Urinary bladder (tissue), 4 donors: ENCODE results near the gene OSGEP. TPM values are rescaled to one million over a fixed set of nuclear protein-coding genes. Genes with fewer than 3 reads are reported as not detected.
A peak's percentile ranks its signal among the peaks of the same experiment; 100 is the strongest.
"Not testable (repeated sequence)": the region's sequence is repeated elsewhere in the genome, so short reads cannot be mapped to it uniquely, and the experiment has no call there.

Experiments used
- DNase-seq: peaks from one replicate; pipeline ENCODE4 v3.0.0-alpha.2; 2015; ENCODE audit errors: extremely low spot score
- H3K27ac ChIP-seq: one replicate; pipeline ENCODE4 v1.5.1; 2013; ENCODE audit warnings: low read depth, mild to moderate bottlenecking, moderate library complexity
- H3K36me3 ChIP-seq: one replicate; pipeline ENCODE4 v1.6.1; 2013; ENCODE audit warnings: mild to moderate bottlenecking, moderate library complexity; ENCODE audit not compliant: insufficient read depth
- H3K4me1 ChIP-seq: one replicate; pipeline ENCODE4 v1.6.1; 2013; ENCODE audit warnings: mild to moderate bottlenecking, moderate library complexity; ENCODE audit not compliant: insufficient read depth
- H3K4me3 ChIP-seq: one replicate; pipeline ENCODE4 v1.5.1; 2013; ENCODE audit warnings: low read depth, low read length
- WGBS: extraction: QIAGEN DNeasy Blood & Tissue Kit; methylation state at CpG from one replicate; pipeline ENCODE4 v1.1.7; 2013; 5-methylcytosine and 5-hydroxymethylcytosine counted together
- polyA plus RNA-seq: library from polyadenylated mRNA; stranded (reverse); fragments of 200-250 nt; gene quantifications from one replicate; pipeline ENCODE4 v1.2.3, GENCODE V29; 2013
- total RNA-seq: library from RNA; depleted of rRNA; stranded (reverse); fragments of >200 nt; gene quantifications from one replicate; pipeline ENCODE4 v1.2.3, GENCODE V29; 2014
- donor health status: healthy with polysubstance abuse.
- donor health status: healthy.

Gene OSGEP
- total and polyA plus RNA-seq, 2 donors, result 28.4 to 41.1 TPM

DNA sequence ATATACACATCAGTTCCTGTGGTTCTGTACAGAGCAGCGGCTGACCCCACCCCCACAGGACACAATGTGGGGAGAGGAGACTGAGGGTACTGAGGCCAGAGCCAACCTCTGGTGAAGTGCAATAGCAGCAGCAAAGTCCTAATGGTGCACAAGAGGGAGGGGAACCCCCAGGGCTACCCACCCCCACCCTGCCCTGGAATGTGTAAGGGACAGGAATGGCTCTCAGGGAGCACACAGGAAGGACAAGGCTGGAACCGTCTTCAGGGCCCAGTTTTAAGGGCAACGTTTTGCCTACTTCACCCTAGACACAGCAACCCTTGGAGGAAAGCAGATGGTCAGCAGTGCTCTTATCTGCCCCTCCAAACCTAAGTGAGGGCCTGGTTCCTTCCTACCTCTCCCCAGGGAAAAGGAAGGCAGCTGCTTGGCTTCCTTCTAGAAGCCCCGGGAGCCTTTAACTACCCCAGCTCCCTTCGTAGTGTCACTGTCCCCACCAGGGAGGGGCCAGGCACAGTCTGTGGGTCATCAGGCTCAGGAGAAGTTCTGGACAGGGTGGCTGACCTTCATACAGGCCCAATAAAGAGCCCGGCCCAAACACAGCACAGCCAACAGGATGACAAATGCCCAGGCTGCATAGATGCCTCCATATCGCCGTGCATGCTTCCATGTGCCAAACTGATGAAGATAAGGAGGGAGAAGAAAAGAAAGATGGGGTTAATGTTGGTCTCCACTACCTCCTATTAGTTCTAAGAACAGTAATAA, 3.6 kb upstream of the OSGEP start:
- Histone ChIP-seq H3K4me3 (no peak overlapping the region), H3K27ac (no peak overlapping the region), H3K36me3 (peaks cover 2% of the 10 kb centered on the region), H3K4me1 (peaks cover 2% of the 10 kb centered on the region)
- no peak for DNase-seq
- 61% methylated on average over 8 of the region's 8 CpGs for WGBS

DNA sequence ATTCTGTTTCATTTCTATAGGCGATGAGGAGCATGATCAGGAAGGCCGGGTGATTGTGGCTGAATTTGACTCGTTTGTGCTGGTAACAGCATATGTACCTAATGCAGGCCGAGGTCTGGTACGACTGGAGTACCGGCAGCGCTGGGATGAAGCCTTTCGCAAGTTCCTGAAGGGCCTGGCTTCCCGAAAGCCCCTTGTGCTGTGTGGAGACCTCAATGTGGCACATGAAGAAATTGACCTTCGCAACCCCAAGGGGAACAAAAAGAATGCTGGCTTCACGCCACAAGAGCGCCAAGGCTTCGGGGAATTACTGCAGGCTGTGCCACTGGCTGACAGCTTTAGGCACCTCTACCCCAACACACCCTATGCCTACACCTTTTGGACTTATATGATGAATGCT, 2.4 kb upstream of the OSGEP start:
- 82% methylated on average over 13 of the region's 13 CpGs for WGBS
- Histone ChIP-seq H3K27ac (no peak overlapping the region), H3K4me1 (peaks cover 2% of the 10 kb centered on the region), H3K36me3 (peaks cover 2% of the 10 kb centered on the region), H3K4me3 (no peak overlapping the region)
- no peak for DNase-seq

DNA sequence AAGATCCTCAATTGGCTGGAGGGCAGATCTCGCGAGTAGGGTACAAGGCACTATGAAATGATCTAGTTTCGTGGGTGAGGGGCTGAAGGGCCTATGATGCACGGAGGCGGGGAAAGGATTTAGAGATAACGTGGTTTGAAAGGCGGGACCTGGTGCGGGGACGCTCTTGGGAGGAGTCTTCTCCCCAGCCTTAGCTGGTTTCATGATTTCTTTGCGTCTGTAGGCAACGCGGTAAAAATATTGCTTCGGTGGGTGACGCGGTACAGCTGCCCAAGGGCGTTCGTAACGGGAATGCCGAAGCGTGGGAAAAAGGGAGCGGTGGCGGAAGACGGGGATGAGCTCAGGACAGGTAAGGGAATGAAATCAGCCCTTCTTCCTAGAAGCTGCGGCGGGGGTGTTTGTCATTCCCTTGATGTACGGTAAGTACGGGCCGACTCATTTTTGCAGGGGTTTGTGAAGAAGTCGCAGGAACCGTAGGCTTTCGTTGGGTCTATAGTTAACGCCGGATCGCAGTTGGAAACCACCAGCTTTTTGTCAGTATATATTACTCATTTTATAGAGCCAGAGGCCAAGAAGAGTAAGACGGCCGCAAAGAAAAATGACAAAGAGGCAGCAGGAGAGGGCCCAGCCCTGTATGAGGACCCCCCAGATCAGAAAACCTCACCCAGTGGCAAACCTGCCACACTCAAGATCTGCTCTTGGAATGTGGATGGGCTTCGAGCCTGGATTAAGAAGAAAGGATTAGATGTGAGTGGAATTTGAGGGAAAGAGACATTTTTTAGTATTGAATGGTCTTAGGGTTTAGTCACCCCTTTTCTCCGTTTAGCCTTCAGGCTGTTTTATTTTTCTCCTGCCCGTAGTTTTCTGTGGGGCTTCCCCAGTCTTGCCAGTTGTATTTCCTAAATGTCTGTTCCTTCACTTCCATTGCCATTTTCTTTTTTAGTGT, 1.0 kb upstream of the OSGEP start:
- peak overlapping the region; percentile 82 for H3K27ac ChIP-seq
- WGBS, result under 1% methylated on average over 39 of the region's 39 CpGs
- H3K4me3 ChIP-seq, result peak overlapping the region; percentile 67
- no peak for DNase-seq
- peaks cover 2% of the 10 kb centered on the region for H3K4me1 ChIP-seq
- peaks cover 2% of the 10 kb centered on the region for H3K36me3 ChIP-seq

DNA sequence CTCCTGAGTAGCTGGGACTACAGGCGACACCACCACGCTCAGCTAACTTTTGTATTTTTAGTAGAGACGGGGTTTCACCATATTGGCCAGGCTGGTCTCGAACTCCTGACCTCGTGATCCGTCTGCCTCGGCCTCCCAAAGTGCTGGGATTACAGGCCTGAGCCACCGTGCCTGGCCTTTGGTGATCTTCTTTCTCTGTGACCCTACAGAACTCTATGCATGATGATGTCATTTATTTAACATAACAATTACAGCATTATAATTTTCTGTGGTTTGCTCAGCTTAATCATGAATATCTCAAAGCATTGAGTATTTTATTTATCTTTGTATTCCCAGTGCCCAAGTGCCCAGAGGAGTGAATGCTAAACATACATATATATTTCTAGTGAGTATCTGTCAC, 1.8 kb downstream of the OSGEP start:
- DNase-seq, H3K36me3 ChIP-seq: not testable (repeated sequence)

DNA sequence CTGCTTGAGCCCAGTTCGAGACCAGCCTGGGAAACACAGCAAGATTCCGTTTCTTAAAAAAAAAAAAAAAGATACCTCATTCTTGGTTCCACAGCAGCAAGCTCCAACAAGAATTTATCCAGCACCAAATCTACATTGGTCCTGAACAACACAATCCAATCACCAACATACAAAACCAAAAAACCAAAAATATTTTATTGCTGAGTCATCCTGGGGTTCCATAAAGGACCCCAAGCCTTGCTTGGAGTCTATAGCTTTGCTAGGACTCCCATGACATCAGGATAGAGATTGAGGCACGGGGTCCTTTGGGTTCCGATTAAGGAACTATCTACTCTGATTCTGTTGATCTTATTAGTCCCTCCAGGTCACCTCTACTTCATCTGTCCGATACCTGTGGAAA, 7.7 kb downstream of the OSGEP start:
- 97% methylated on average over 5 of the region's 5 CpGs for WGBS
- peaks cover 9% of the 10 kb centered on the region for H3K36me3 ChIP-seq
- no peak overlapping the region for H3K4me3 ChIP-seq
- DNase-seq, result no peak
- no peak overlapping the region for H3K27ac ChIP-seq
- no peaks in the 10 kb centered on the region for H3K4me1 ChIP-seq

More for the DNA sequence above, 1.8 kb downstream of the OSGEP start:
- not testable (repeated sequence) for H3K4me1 ChIP-seq, H3K27ac ChIP-seq, H3K4me3 ChIP-seq
- 89% methylated on average over 8 of the region's 8 CpGs for WGBS

DNA sequence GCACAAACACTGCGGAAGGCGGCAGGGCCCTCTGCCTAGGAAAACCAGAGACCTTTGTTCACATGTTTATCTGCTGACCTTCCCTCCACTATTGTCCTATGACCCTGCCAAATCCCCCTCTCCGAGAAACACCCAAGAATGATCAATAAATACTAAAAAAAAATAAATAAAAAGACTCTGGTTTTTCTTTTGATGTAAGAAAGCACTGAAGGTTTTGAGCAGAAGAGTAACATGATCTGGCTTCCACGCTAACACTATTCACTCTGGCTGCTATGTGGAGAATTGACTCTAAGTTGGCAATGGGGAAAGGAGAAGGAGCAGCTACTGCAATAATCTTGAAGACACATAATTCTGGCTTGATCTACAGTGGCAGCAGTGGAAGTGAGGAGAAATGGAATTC, 11.0 kb downstream of the OSGEP start:
- not testable (repeated sequence) for H3K27ac ChIP-seq, H3K36me3 ChIP-seq, DNase-seq, H3K4me1 ChIP-seq, H3K4me3 ChIP-seq
- WGBS, result 83% methylated on average over 2 of the region's 4 CpGs

DNA sequence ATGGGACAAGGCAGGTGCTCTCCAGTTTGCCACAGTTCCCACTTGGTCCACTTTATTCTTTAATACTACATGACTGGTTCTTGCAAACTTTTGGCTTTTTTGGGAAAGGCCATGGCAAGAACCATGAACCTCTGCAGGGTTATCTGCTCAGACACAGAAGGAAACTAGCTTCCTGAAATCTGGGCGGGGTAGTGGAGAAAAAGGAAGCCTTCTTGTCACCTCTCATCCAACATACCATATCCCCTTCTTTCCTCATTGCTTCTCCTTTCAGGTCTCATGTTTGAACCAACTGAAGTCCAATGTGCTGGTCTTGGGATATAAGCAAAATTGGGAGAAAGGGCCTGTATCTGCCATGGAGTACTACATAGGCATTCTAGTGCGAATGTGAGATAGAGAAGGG, 13.2 kb downstream of the OSGEP start:
- no peaks in the 10 kb centered on the region for H3K36me3 ChIP-seq
- H3K4me3 ChIP-seq, result no peak overlapping the region
- H3K27ac ChIP-seq, result no peak overlapping the region
- no peaks in the 10 kb centered on the region for H3K4me1 ChIP-seq
- no peak for DNase-seq
- WGBS, result 92% methylated on average over 2 of the region's 2 CpGs

DNA sequence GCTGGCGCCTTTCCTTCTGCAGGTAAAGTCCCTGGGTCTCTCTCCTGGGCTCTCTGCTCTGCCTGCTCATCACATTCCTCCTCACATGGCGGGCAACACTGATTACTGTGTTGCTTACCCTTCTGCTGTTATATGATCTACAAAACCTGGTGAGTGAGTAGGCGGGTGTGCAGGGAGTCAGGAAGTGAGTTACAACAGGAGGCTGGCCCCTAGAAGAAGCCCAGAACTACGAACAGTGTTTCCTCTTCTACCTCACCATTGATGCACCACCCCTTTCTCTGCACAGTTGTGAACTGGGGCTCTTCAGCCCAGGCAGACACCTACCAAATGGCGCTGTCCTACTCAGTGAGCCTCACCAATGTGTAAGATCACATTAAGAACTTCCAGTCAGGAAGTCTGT, 13.7 kb downstream of the OSGEP start:
- Histone ChIP-seq H3K27ac (no peak overlapping the region), H3K36me3 (no peaks in the 10 kb centered on the region), H3K4me1 (no peaks in the 10 kb centered on the region), H3K4me3 (no peak overlapping the region)
- no peak for DNase-seq
- WGBS, result 78% methylated on average over 5 of the region's 5 CpGs

DNA sequence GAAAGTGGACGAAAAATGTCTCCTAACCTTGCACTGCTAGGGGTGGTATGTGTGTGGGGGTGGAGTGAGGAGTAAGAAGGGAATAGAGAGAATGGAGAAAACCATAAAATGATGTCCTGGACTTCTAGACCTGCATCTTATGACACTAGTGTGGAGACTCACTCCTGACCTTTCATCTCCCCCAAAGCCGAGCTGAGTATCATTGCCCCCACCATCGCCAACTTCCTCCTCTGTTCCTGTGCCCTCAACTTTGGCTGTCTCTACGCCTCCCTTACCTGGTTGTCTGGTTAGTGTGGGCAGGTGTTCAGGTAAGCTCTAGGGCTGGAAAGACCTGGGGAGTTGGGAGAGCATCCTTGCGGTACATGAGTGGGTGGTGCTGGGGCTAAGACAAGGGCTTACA, 14.1 kb downstream of the OSGEP start:
- WGBS, result 86% methylated on average over 5 of the region's 5 CpGs
- H3K4me3 ChIP-seq, result no peak overlapping the region
- H3K36me3 ChIP-seq, result no peaks in the 10 kb centered on the region
- no peak overlapping the region for H3K27ac ChIP-seq
- no peaks in the 10 kb centered on the region for H3K4me1 ChIP-seq
- DNase-seq, result no peak

DNA sequence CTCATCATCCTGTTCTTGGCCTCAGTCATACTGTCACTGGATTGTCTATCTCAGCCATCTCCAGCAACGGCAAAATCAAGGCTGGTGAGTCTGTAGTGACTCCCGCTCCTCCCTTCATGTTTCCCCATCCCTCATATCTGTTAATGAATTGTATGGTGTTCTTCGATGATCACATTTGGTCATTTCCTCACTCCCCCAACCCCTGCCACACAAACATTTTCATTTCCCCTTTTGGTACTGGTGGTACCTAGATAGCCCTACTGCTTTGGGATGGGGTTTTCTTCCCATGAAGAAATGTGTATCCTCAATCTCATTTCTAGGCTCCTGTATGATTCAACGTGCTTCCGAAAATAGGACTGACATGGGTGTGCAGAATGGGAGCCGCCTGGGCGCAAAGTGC, 15.9 kb downstream of the OSGEP start:
- Histone ChIP-seq H3K4me3 (no peak overlapping the region), H3K4me1 (no peaks in the 10 kb centered on the region), H3K27ac (no peak overlapping the region), H3K36me3 (no peaks in the 10 kb centered on the region)
- DNase-seq, result no peak
- 93% methylated on average over 7 of the region's 7 CpGs for WGBS

DNA sequence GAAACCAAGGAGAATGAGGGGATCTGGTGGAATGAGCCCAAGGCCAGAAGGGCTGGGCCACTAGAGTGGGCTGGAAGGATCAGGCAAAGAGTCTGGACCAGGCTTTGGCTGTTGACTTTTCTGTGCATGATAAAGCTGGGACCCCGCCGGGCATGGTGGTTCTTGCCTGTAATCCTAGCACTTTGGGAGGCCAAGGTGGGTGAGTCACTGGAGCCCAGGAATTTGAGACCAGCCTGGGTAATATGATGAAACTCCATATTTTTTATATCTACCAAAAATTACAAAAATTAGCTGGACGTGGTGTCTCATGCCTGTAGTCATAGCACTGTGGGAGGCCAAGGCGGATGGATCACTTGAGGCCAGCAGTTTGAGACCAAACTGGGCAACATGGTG, 18.3 kb downstream of the OSGEP start:
- 93% methylated on average over 4 of the region's 4 CpGs for WGBS
- Histone ChIP-seq H3K4me3 (no peak overlapping the region), H3K36me3 (no peaks in the 10 kb centered on the region)

DNA sequence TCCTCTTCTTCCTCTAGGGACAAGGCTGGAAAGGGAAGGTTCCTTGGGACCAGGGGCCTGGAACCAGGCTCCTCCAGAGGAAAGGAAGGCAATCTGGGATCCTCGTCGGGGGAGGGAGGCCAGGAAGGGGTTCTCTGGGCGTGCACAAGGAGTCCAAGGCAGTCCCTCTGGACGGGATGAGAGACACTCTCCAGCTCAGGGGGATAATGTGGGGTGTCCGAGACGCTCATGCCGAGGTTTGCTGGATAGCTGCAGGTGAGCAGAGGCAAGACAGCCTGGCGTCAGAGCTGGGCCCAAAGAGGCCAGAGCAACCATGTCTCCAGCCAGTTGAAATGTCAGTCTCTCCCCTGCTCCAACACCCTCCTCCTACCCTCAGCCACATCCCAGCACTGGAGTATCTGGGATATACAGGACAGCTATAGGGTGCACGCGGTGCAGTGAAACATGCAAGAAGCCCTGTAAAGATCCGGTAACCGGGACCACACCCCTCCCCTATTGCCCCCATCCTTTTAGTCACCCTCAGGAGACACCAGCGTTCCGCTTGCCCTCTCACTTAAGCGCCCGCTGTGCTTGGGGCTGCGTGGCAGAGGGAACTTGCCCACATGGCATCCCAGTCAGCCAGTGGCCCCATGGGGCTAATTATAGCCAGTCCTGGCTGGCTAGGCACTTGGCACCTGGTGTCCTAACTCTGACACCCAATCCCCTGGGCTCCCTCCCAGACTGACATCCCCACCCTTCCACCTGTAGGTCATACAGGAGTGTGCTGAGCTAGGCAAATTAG, 18.8 kb downstream of the OSGEP start, which contains the start of gene KLHL33:
TSS of gene KLHL33 (minus strand) at position 585 of the 781 bp plus-strand sequence. CDS start at position 230, 355 bp downstream.
- WGBS, result 73% methylated on average over 17 of the region's 17 CpGs
- DNase-seq, result no peak
- Histone ChIP-seq H3K27ac (peak within 1 kb of the TSS; percentile 3), H3K36me3 (no peaks in the 10 kb centered on the region), H3K4me1 (no peaks in the 10 kb centered on the region), H3K4me3 (peak within 1 kb of the TSS; percentile 4)

More for the DNA sequence above, 18.3 kb downstream of the OSGEP start:
- DNase-seq, result no peak
- no peak overlapping the region for H3K27ac ChIP-seq
- no peaks in the 10 kb centered on the region for H3K4me1 ChIP-seq
